Smooth muscle cell of the brain vasculature (primary cell): ENCODE measurements around the gene SACS.
A peak's percentile ranks its signal among the peaks of the same experiment; 100 is the strongest.
"Not testable (repeated sequence)": the region's sequence is repeated elsewhere in the genome, so short reads cannot be mapped to it uniquely, and the experiment has no call there.

Source experiments
- DNase-seq: peaks from one replicate; pipeline ENCODE4 v3.0.0-alpha.2; 2012; ENCODE audit warnings: low read depth, low spot score

The SACS gene

GRCh38 chr13:23357349-23357748 is 76.2 kb downstream of the SACS start:
- no peak for DNase-seq

GRCh38 chr13:23356368-23356767 is 77.1 kb downstream of the SACS start:
- DNase-seq, result no peak

GRCh38 chr13:23354520-23354919 is 79.0 kb downstream of the SACS start:
- no peak for DNase-seq

GRCh38 chr13:23352161-23352560 is 81.3 kb downstream of the SACS start:
- DNase-seq, result no peak

GRCh38 chr13:23350009-23350408 is 83.5 kb downstream of the SACS start:
- no peak for DNase-seq

- DNase-seq, result no peak
Observed at GRCh38 chr13:23349161-23349897, 84.2 kb downstream of the SACS start.

GRCh38 chr13:23348262-23349127 is 85.0 kb downstream of the SACS start:
- DNase-seq, result no peak

GRCh38 chr13:23347601-23348000 is 85.9 kb downstream of the SACS start:
- DNase-seq, result no peak

GRCh38 chr13:23344931-23345595 is 88.4 kb downstream of the SACS start:
- DNase-seq, result no peak

GRCh38 chr13:23339225-23339624 is 94.3 kb downstream of the SACS start:
- DNase-seq, result no peak

- DNase-seq, result no peak
Observed at GRCh38 chr13:23330356-23330755, 103.1 kb downstream of the SACS start.

- DNase-seq, result no peak
Observed at GRCh38 chr13:23325191-23325590, 108.3 kb downstream of the SACS start.

- DNase-seq, result no peak
Observed at GRCh38 chr13:23323946-23324709, 109.4 kb downstream of the SACS start.

GRCh38 chr13:23322353-23323336 is 110.9 kb downstream of the SACS start:
- no peak for DNase-seq

- DNase-seq, result peak; percentile 67
Observed at GRCh38 chr13:23321535-23322241, 111.8 kb downstream of the SACS start.

- no peak for DNase-seq
Observed at GRCh38 chr13:23320926-23321534, 112.5 kb downstream of the SACS start.

- no peak for DNase-seq
Observed at GRCh38 chr13:23319883-23320224, 113.6 kb downstream of the SACS start.

- not testable (repeated sequence) for DNase-seq
Observed at GRCh38 chr13:23314837-23315236, 118.7 kb downstream of the SACS start.

GRCh38 chr13:23292586-23292985 is 140.9 kb downstream of the SACS start:
- no peak for DNase-seq
